NCI-H446 (cell line): Measurements from ENCODE around the gene ZC3H18.

ENCODE experiments used
- DNase-seq, 2 experiments: peaks; one replicate each; lab custom pipeline; 2025; lab: John Stamatoyannopoulos, UW

Gene ZC3H18

GRCh38 chr16:88678224-88678979 lies 108.2 kb downstream of the ZC3H18 start:
- no peak for DNase-seq

- DNase-seq: no peak
Measured at GRCh38 chr16:88680554-88681083, 110.4 kb downstream of the ZC3H18 start.

GRCh38 chr16:88681084-88681680 lies 111.0 kb downstream of the ZC3H18 start:
- no peak for DNase-seq
